Measurements from ENCODE around the gene KDELR3.

KDELR3 gene

DNA sequence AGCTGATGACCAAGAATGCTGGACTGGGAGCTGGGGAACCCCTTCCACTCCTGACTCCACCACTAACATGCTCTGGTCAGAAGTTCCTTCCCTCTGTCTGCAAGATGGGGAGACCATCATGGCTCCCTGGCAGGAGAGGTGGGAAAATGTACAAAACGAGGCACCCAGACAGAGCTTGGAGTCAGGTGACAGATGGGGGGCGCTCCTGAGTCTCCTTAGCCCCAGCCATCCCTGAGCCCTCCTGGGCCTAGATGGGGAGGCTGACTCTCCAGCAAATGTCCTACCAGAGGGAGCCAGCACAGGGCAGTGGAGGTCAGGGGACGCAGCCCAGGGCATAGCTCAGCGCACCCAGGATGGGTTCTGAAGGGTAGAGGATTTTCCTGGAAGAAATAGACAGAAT is 32.9 kb upstream of the KDELR3 start:
- peaks cover 5% of the 10 kb centered on the region for H3K27me3 Mint-ChIP-seq (ENCODE audit: low read depth, poor library complexity)
- no peaks in the 10 kb centered on the region for H3K9me3 Mint-ChIP-seq
- H3K27ac Mint-ChIP-seq, result no peak overlapping the region
- no peak overlapping the region for H3K4me3 Mint-ChIP-seq
- peaks cover 9% of the 10 kb centered on the region for H3K4me1 Mint-ChIP-seq
- H3K36me3 Mint-ChIP-seq (ENCODE audit: low read depth), result no peaks in the 10 kb centered on the region
- TF ChIP-seq, protein P1, sequence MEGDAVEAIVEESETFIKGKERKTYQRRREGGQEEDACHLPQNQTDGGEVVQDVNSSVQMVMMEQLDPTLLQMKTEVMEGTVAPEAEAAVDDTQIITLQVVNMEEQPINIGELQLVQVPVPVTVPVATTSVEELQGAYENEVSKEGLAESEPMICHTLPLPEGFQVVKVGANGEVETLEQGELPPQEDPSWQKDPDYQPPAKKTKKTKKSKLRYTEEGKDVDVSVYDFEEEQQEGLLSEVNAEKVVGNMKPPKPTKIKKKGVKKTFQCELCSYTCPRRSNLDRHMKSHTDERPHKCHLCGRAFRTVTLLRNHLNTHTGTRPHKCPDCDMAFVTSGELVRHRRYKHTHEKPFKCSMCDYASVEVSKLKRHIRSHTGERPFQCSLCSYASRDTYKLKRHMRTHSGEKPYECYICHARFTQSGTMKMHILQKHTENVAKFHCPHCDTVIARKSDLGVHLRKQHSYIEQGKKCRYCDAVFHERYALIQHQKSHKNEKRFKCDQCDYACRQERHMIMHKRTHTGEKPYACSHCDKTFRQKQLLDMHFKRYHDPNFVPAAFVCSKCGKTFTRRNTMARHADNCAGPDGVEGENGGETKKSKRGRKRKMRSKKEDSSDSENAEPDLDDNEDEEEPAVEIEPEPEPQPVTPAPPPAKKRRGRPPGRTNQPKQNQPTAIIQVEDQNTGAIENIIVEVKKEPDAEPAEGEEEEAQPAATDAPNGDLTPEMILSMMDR (IDR thresholded peaks at IDR 0.05), result no peak
- no peak for DNase-seq

DNA sequence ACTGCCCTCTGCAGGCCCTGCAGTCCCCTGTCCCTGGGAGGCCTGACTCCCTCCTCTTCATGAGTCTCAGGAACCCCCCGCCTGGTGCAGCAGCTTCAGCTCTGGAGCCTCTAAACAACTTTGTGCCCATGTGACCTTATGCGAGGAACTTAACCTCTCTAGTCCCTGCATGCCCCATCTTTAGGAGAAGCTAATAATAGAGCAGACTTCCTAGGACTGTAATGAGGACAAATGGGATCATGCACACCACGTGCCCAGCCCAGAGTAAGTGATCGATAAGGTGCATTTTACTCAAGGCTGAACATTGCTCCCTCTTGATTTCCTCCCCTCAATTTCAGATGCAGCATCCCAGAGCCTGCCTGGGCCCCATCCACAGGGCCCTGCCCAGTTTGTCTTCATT is 31.9 kb upstream of the KDELR3 start:
- Mint-ChIP-seq H3K4me1 (peaks cover 6% of the 10 kb centered on the region), H3K36me3 (ENCODE audit: low read depth) (no peaks in the 10 kb centered on the region), H3K4me3 (no peak overlapping the region), H3K27me3 (ENCODE audit: low read depth, poor library complexity) (peaks cover 9% of the 10 kb centered on the region), H3K9me3 (no peaks in the 10 kb centered on the region), H3K27ac (no peak overlapping the region)
- no peak for DNase-seq
- TF ChIP-seq, protein P1 (IDR thresholded peaks at IDR 0.05), result no peak

DNA sequence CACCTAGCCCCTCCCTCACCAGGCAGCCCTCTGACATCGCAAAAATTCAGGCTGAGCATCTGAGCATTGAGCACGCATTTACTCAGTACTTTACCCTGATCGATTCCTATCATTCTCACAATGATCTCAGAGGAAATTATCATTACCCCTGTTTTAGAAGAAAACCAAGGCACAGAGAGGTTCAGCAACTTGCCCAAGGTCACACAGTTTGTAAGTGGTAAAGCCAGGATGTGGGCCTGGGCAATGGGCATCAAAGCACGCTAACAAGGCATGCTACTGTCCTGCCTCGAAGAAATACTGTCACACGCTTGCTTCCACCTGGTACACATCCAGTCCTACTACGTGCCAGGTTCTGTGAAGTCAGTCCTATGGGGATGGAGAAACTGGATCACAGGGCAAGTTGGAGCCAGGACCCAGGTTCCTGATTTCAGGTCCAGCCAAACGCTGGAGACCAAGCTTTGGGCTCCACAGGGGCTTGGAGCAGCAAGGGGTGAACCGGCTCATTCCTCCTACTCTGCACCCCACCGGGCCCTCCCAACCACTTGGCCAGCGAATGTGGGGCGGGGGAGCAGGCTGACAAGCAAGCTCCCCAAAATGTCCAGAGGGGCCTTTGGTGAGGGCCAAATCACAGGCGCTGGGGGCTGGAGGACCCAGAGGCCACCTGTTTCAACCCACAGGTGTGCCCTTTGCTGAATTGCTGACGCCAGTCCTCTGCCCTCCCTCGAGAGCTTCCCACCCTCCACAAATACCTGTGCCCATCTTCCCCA is 31.1 kb upstream of the KDELR3 start:
- H3K27ac Mint-ChIP-seq, result no peak overlapping the region
- DNase-seq, result no peak
- H3K36me3 Mint-ChIP-seq (ENCODE audit: low read depth), result no peaks in the 10 kb centered on the region
- no peak overlapping the region for H3K4me3 Mint-ChIP-seq
- TF ChIP-seq, protein P1 (IDR thresholded peaks at IDR 0.05), result no peak
- peaks cover under 1% of the 10 kb centered on the region for H3K4me1 Mint-ChIP-seq
- H3K9me3 Mint-ChIP-seq, result no peaks in the 10 kb centered on the region
- peaks cover 9% of the 10 kb centered on the region for H3K27me3 Mint-ChIP-seq (ENCODE audit: low read depth, poor library complexity)

DNA sequence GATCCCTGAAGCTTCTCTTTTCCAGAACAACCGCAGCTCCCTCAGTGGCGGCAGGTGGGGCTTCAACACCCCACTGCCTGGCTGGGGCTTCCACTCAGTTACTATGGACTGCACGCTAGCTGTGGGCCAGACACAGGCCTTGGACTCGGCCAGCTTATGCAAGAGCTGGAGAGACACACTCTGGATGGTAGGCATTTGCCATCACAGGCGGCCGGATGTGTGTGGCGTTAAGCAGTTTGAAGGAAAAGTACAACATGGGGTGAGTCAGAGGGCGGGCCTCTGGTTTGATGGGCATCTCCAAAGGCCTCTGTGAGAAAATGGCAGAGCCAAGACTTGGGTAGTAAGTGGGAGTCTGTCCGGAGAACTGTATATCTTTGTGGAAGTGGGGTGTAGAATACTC is 30.5 kb upstream of the KDELR3 start:
- no peaks in the 10 kb centered on the region for H3K4me1 Mint-ChIP-seq
- no peaks in the 10 kb centered on the region for H3K36me3 Mint-ChIP-seq (ENCODE audit: low read depth)
- TF ChIP-seq, protein P1 (IDR thresholded peaks at IDR 0.05), result no peak
- no peaks in the 10 kb centered on the region for H3K9me3 Mint-ChIP-seq
- DNase-seq, result no peak
- no peak overlapping the region for H3K27ac Mint-ChIP-seq
- no peak overlapping the region for H3K4me3 Mint-ChIP-seq
- H3K27me3 Mint-ChIP-seq (ENCODE audit: low read depth, poor library complexity), result peaks cover 9% of the 10 kb centered on the region

DNA sequence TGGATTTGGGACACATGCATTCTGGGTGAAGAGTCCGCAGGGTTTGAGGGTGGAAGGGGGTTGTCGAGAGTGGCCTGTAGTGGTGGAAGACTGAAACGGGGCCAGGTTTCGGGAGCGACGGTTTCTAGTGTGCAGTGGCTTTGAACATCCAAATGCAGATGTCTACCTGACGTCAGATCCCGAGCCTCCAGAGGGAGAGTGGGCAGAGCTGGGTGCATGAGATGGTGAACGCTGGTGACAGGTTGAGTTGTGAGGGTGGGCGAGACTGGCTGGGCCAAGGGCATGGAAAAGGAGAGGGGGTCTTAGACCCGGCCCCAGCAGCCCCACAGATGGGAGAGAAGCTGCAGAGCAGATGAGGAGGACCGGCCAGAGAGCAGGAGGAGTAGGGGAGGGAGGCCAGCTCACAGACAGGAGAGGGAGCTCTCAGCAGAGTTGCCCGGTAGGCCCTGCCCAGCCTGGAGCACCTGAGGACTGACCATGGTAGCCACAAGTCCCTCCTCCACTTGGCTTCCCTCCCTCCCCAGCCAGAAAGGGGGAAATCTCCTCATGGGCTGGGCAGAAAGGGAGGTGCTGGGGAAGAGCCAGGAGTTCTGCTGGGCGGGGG is 27.0 kb upstream of the KDELR3 start:
- H3K36me3 Mint-ChIP-seq (ENCODE audit: low read depth), result no peaks in the 10 kb centered on the region
- TF ChIP-seq, protein P1 (IDR thresholded peaks at IDR 0.05), result no peak
- no peaks in the 10 kb centered on the region for H3K9me3 Mint-ChIP-seq
- H3K27me3 Mint-ChIP-seq (ENCODE audit: low read depth, poor library complexity), result peaks cover 18% of the 10 kb centered on the region
- no peak for DNase-seq
- peaks cover 26% of the 10 kb centered on the region for H3K4me1 Mint-ChIP-seq
- no peak overlapping the region for H3K4me3 Mint-ChIP-seq
- H3K27ac Mint-ChIP-seq, result no peak overlapping the region

All from nephron progenitor cell (in vitro differentiated cells).